ENCODE measurements around the gene FOXN3. TPM values are rescaled to one million over a fixed set of nuclear protein-coding genes. Genes with fewer than 3 reads are reported as not detected.

Gene FOXN3
- total RNA-seq, 1 experiment from 2014 or later = 125 TPM

GRCh38 chr14:89303456-89304435 lies 113.3 kb downstream of the FOXN3 start:
- Histone ChIP-seq H4K91ac (ENCODE audit: insufficient read length, low read depth, low read length) (no peak overlapping the region), H3K79me1 (ENCODE audit: insufficient read depth, low read depth, low read length, poor library complexity, severe bottlenecking) (peaks cover 3% of the 10 kb centered on the region), H3K9ac (ENCODE audit: extremely low read depth, insufficient read length, low read length) (no peak overlapping the region), H3K14ac (ENCODE audit: insufficient read depth, low read length) (no peak overlapping the region), H3K27me3 (ENCODE audit: insufficient read depth, low read length) (no peaks in the 10 kb centered on the region), H4K8ac (replicated peaks; ENCODE audit: insufficient read length, low read depth, low read length) (no peak overlapping the region), H3K4me2 (ENCODE audit: insufficient read depth, insufficient read length, low read length) (peak overlapping the region; percentile 2), H3K9me3 (ENCODE audit: control insufficient read depth, low read depth, low read length) (no peaks in the 10 kb centered on the region), H3K23ac (ENCODE audit: insufficient read length, low read depth, low read length) (no peak overlapping the region), H2BK12ac (ENCODE audit: insufficient read length, low read depth, low read length) (no peak overlapping the region), H3K23me2 (ENCODE audit: insufficient read length, low read depth, low read length, poor library complexity, severe bottlenecking) (no peaks in the 10 kb centered on the region), H3K4me1 (ENCODE audit: insufficient read depth, low read length) (peaks cover 23% of the 10 kb centered on the region), H3K18ac (ENCODE audit: insufficient read length, low read depth, low read length) (peak overlapping the region; percentile 15), H3K27ac (ENCODE audit: insufficient read length, low read depth, low read length) (no peak overlapping the region), H4K5ac (ENCODE audit: insufficient read length, low read depth, low read length) (no peak overlapping the region), H3K79me2 (ENCODE audit: insufficient read depth, low read length) (peaks cover 15% of the 10 kb centered on the region; the same call in 1 of the 2 replicates), H3K4ac (ENCODE audit: low read depth, low read length) (no peak overlapping the region), H2AK5ac (ENCODE audit: insufficient read length, low read length) (no peak overlapping the region), H2BK120ac (ENCODE audit: low read depth, low read length, poor library complexity, severe bottlenecking) (peak overlapping the region; percentile 61), H4K20me1 (ENCODE audit: control insufficient read depth, insufficient read depth, insufficient read length) (no peaks in the 10 kb centered on the region), H2BK20ac (ENCODE audit: low read depth, low read length, poor library complexity, severe bottlenecking) (no peak overlapping the region), H3T11ph (ENCODE audit: low read length) (no peak overlapping the region), H2BK15ac (ENCODE audit: low read depth, low read length) (no peak overlapping the region), H3K56ac (ENCODE audit: insufficient read length, low read depth, low read length) (no peak overlapping the region), H2AFZ (ENCODE audit: low read length) (no peak overlapping the region), H2BK5ac (ENCODE audit: insufficient read length, low read length) (no peak overlapping the region)
- H3K4me1 Mint-ChIP-seq = peaks cover 64 to 70% of the 10 kb centered on the region in 2 experiments
- peak overlapping the region in 1 of 2 experiments; percentile 23; a peak in 2 of 5 replicates for H3K4me3 Mint-ChIP-seq
- H3K27me3 Mint-ChIP-seq (ENCODE audit: low read depth) = no peaks in the 10 kb centered on the region
- WGBS (ENCODE audit: extremely low coverage, insufficient read length, low lambda C conversion rate) = no CpG with 5 or more reads among the region's 14 CpGs
- DNase-seq = no peak
- peaks cover 24 to 59% (median 30%) of the 10 kb centered on the region in 3 experiments; a peak in 6 of 7 replicates for H3K36me3 Mint-ChIP-seq (ENCODE audit: insufficient read depth in 1 of 3, low read depth in 3 of 3)
- H3K9me3 Mint-ChIP-seq = no peaks in the 10 kb centered on the region
- no peak for TF ChIP-seq CTCF (conservative IDR thresholded peaks at IDR 0.05)
- H3K27ac Mint-ChIP-seq = peak overlapping the region; percentile 61 to 79 (median 78)
